ENCODE measurements around the gene DES.

The DES gene

DNA sequence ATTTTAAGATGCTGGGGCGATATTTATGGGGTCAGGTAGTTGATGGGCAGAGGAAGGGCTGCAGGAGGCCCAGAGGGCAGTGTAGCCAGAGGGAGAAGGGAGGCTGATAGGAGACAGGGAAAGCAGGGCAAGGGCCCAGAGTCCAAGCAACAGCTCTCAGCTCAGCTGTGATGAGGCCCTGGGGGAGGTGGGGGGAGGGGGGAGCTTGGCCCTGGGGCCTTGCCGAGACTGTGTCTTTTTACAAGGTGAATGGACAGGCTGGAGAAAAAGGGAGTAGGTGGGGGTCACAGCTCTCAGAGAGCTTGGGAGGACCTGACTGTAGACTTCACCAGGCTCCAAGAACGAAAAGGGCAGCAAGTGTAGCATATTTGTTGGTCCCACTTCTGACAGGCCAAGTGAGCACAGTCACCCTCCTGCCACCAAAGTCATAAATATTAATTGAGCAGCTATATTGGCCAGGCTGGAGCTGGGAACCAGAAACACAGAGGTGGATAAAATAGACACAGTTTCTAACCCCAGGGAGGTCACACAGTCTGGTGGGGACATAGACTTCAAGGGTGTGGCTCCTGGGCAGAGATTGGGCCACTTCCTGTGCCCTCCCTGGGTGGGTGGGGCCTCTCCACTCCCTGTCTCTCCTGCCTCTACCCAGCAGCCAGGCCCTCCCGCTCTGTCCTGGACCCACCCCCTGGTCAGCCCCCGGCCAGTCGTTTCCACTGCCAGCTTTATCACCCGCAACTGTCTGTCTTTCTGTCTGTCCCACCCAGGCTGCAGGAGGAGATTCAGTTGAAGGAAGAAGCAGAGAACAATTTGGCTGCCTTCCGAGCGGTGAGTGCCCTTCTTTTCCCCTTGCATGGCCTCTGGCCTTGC, 1.4 kb downstream of the DES start:
- no peak for DNase-seq (ENCODE audit: low read depth)
- TF ChIP-seq CTCF (IDR thresholded peaks at IDR 0.05; ENCODE audit: insufficient read depth, low read depth, low read length, missing control alignments): no peak
- H3K4me3 ChIP-seq (ENCODE audit: low read length): no peak overlapping the region

DNA sequence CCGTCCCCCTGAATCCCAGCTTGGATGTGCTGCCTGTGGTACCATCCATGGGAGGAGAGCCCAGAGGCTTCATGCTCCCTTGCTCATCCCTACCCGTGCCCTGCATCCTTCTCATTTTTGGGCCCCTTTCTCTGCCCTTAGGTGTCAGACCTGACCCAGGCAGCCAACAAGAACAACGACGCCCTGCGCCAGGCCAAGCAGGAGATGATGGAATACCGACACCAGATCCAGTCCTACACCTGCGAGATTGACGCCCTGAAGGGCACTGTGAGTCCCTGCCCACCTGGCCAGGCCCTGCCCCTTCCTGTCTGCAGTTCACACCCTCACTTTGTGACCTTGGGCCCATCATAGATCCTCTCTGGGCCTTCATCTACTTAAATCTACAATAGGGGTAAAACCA, 2.5 kb downstream of the DES start:
- no peak overlapping the region for H3K4me3 ChIP-seq (ENCODE audit: low read length)
- no peak for DNase-seq (ENCODE audit: low read depth)
- no peak for TF ChIP-seq CTCF (IDR thresholded peaks at IDR 0.05; ENCODE audit: insufficient read depth, low read depth, low read length, missing control alignments)

DNA sequence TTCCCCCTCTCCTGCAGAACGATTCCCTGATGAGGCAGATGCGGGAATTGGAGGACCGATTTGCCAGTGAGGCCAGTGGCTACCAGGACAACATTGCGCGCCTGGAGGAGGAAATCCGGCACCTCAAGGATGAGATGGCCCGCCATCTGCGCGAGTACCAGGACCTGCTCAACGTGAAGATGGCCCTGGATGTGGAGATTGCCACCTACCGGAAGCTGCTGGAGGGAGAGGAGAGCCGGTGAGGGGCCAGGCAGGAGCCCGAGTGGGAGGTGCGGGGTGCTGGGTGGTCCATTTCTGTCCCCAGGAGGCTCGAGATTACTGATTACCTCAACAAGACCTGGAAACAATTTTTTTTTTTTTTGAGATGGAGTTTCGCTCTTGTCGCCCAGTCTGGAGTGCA, 3.1 kb downstream of the DES start:
- no peak for DNase-seq (ENCODE audit: low read depth)
- TF ChIP-seq CTCF (IDR thresholded peaks at IDR 0.05; ENCODE audit: insufficient read depth, low read depth, low read length, missing control alignments): no peak
- H3K4me3 ChIP-seq (ENCODE audit: low read length): no peak overlapping the region

DNA sequence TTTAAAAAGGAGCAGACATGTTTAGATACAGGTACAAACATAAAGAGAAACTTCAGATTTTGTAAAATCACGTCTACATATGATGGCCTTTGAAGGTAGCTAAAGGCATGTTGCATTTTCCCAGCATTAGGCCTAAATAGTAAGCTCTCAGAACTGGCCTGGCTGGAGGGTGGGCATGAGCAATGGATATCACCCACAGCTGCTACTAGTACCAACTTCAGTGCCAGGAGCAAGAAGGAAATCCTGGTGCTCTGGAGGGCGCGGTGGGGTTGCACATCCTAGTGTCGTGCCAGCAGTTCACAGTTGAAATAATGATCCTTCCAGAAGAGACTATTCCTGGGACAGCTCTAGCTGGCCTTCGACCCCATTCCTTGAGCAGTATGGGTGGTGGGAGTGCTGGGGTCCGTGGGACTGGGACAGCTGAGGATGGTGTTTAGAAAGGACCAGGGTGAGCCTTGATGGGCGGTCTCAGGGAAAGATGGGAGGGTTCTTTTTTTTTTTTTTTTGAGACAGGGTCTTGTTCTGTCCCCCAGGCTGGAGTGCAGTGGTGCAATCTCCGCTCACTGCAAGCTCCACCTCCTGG, 4.9 kb downstream of the DES start:
- H3K4me3 ChIP-seq (ENCODE audit: low read length): no peak overlapping the region
- DNase-seq (ENCODE audit: low read depth): no peak
- TF ChIP-seq CTCF (IDR thresholded peaks at IDR 0.05; ENCODE audit: insufficient read depth, low read depth, low read length, missing control alignments): no peak

- no peak for DNase-seq (ENCODE audit: low read depth)
- no peak overlapping the region for H3K4me3 ChIP-seq (ENCODE audit: low read length)
- no peak for TF ChIP-seq CTCF (IDR thresholded peaks at IDR 0.05; ENCODE audit: insufficient read depth, low read depth, low read length, missing control alignments)
These were observed 5.6 kb downstream of the DES start for GRCh38 chr2:219423652-219424377.

- TF ChIP-seq CTCF (IDR thresholded peaks at IDR 0.05; ENCODE audit: insufficient read depth, low read depth, low read length, missing control alignments): no peak
- DNase-seq (ENCODE audit: low read depth): no peak
- H3K4me3 ChIP-seq (ENCODE audit: low read length): no peak overlapping the region
These were observed 7.3 kb downstream of the DES start for GRCh38 chr2:219425238-219426067.

Measured in epithelial cell of esophagus (primary cell).